Liver (tissue), 3 donors: ENCODE results near the gene ATAD3A.

Experiments used
- RXRA ChIP-seq, 2 donors: IDR thresholded peaks; 2 replicates each; pipeline ENCODE4 v1.6.1; 2017 to 2018; ENCODE audit warnings: antibody characterized with exemption in 2 of 2, mild to moderate bottlenecking in 1 of 2
- SP1 ChIP-seq: IDR thresholded peaks from 2 replicates; pipeline ENCODE4 v1.6.1; 2018; ENCODE audit warnings: antibody characterized with exemption, mild to moderate bottlenecking
- TF ChIP-seq, protein P1 (sequence below): IDR thresholded peaks from 2 replicates; pipeline ENCODE4 v1.6.1; 2016; ENCODE audit warnings: antibody characterized with exemption
- TF ChIP-seq, protein P2 (sequence below): IDR thresholded peaks from 2 replicates; pipeline ENCODE4 v1.6.1; 2016; ENCODE audit warnings: antibody characterized with exemption
- TF ChIP-seq, protein P3 (sequence below): fragments of 150-350 bp; IDR thresholded peaks from 2 replicates; pipeline ENCODE4 v1.5.1; 2017; ENCODE audit warnings: improper control_type of control experiment, low read depth, low read length; ENCODE audit not compliant: missing input control
- donor health status: healthy.
- donor health status: healthy.

DNA sequence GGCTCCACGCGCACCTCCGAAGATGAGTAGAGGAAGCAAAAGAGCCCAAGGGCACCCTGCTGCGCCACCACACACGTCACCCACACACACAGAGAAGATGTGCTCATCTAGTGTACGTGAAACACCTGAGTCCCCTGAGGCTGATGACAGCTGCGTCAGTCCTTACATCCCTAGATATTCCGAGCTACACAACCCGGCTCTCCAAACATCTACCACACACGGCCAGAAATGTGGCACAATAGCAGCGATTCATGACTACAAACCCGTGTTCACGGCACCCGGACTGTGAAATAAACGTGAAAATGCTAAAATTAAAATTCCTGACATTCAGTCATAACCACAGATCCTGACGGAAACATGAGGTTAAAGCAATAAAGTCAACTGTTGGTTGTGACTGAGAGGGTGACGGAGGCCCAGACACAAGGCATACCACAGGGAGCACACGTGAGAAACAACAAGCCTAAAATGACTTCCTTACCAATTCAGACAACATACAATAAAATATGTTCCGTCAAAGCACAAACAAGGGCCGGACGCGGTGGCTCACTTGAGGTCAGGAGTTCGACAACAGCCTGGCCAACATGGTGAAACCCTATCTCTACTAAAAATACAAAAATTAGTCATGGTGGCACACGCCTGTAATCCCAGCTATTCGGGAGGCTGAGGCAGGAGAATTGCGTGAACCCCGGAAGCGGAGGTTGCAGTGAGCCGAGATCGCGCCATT, 55.4 kb downstream of the ATAD3A start:
- no peak for TF ChIP-seq SP1
- TF ChIP-seq, protein P1, sequence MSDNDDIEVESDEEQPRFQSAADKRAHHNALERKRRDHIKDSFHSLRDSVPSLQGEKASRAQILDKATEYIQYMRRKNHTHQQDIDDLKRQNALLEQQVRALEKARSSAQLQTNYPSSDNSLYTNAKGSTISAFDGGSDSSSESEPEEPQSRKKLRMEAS: no peak
- TF ChIP-seq, protein P2, sequence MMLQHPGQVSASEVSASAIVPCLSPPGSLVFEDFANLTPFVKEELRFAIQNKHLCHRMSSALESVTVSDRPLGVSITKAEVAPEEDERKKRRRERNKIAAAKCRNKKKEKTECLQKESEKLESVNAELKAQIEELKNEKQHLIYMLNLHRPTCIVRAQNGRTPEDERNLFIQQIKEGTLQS: no peak
- TF ChIP-seq RXRA (IDR thresholded peaks at IDR 0.05): no peak
- TF ChIP-seq, protein P3, sequence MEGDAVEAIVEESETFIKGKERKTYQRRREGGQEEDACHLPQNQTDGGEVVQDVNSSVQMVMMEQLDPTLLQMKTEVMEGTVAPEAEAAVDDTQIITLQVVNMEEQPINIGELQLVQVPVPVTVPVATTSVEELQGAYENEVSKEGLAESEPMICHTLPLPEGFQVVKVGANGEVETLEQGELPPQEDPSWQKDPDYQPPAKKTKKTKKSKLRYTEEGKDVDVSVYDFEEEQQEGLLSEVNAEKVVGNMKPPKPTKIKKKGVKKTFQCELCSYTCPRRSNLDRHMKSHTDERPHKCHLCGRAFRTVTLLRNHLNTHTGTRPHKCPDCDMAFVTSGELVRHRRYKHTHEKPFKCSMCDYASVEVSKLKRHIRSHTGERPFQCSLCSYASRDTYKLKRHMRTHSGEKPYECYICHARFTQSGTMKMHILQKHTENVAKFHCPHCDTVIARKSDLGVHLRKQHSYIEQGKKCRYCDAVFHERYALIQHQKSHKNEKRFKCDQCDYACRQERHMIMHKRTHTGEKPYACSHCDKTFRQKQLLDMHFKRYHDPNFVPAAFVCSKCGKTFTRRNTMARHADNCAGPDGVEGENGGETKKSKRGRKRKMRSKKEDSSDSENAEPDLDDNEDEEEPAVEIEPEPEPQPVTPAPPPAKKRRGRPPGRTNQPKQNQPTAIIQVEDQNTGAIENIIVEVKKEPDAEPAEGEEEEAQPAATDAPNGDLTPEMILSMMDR: no peak
